Ovary (tissue), 3 donors: ENCODE measurements around the gene PPP1R1B.

Experiments used
- EP300 ChIP-seq: sonication (generic); formaldehyde crosslinking; IDR thresholded peaks from one replicate; pipeline ENCODE4 v1.6.1; 2017; ENCODE audit warnings: antibody characterized with exemption
- POLR2A ChIP-seq: fragments of 450-650 bp; IDR thresholded peaks from one replicate; pipeline ENCODE4 v1.6.1; 2017; ENCODE audit warnings: antibody characterized with exemption, mild to moderate bottlenecking, moderate library complexity
- TF ChIP-seq, protein P1 (sequence below), 3 donors: fragments of 450-650 bp in 2 of 3; fragments of 200-600 bp in 1 of 3; IDR thresholded peaks; one replicate each; pipeline versions ENCODE4 v1.5.1 to v1.8.0; 2016 to 2022; ENCODE audit warnings: antibody characterized with exemption in 3 of 3, mild to moderate bottlenecking in 1 of 3
- donor health status: DM: no; HTN: no; CAD: no.

GRCh38 chr17:39617446-39618245 is 9.1 kb upstream of the PPP1R1B start:
- TF ChIP-seq, protein P1, sequence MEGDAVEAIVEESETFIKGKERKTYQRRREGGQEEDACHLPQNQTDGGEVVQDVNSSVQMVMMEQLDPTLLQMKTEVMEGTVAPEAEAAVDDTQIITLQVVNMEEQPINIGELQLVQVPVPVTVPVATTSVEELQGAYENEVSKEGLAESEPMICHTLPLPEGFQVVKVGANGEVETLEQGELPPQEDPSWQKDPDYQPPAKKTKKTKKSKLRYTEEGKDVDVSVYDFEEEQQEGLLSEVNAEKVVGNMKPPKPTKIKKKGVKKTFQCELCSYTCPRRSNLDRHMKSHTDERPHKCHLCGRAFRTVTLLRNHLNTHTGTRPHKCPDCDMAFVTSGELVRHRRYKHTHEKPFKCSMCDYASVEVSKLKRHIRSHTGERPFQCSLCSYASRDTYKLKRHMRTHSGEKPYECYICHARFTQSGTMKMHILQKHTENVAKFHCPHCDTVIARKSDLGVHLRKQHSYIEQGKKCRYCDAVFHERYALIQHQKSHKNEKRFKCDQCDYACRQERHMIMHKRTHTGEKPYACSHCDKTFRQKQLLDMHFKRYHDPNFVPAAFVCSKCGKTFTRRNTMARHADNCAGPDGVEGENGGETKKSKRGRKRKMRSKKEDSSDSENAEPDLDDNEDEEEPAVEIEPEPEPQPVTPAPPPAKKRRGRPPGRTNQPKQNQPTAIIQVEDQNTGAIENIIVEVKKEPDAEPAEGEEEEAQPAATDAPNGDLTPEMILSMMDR (IDR thresholded peaks at IDR 0.05) = no peak
- TF ChIP-seq POLR2A = no peak
- no peak for TF ChIP-seq EP300
